ENCODE data around the gene KDM4C.

The KDM4C gene

DNA sequence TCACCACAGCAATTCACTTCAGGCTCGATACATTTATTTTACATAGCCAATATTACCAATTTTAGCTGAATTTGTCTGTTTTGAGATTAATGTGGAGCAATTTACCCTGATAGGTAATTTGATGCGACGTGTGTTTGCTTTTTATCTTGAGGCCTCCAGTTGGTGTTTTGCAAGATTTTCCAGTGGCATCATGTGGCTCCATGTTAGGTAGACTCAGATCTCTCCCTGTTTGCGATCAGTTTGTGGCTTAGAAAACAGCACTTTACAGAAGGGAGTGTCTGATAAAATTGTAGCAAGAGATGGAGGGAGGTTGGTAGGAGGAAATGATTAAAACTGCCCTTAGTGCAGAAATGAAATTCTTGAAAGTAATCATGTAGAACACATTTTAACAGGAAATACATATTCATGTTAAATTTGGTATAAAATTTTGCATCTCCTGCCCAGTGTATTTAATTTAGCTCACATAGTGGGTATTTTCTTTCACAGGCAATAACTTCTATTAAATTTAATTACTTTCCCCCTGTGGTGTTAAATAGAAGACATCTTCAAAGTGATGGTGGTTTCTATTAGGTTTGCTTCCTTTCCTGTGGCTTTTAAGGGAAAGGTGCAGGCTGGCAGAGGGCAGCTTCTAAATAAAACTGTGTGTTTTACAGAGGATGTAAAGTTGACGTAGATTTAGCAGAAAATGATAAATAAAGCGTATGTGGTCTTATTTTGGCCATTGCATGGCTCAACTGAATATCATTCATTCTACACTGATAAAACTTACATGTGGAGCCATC, 135.8 kb downstream of the KDM4C start:
- no peak overlapping the region for H3K9ac ChIP-seq
- H3K4me3 ChIP-seq (IDR thresholded peaks at IDR 0.05; ENCODE audit: insufficient read depth, low read depth, low read length): no peak overlapping the region
- H3K27me3 ChIP-seq (ENCODE audit: insufficient read depth, low read depth): no peaks in the 10 kb centered on the region
- TF ChIP-seq, protein P1, sequence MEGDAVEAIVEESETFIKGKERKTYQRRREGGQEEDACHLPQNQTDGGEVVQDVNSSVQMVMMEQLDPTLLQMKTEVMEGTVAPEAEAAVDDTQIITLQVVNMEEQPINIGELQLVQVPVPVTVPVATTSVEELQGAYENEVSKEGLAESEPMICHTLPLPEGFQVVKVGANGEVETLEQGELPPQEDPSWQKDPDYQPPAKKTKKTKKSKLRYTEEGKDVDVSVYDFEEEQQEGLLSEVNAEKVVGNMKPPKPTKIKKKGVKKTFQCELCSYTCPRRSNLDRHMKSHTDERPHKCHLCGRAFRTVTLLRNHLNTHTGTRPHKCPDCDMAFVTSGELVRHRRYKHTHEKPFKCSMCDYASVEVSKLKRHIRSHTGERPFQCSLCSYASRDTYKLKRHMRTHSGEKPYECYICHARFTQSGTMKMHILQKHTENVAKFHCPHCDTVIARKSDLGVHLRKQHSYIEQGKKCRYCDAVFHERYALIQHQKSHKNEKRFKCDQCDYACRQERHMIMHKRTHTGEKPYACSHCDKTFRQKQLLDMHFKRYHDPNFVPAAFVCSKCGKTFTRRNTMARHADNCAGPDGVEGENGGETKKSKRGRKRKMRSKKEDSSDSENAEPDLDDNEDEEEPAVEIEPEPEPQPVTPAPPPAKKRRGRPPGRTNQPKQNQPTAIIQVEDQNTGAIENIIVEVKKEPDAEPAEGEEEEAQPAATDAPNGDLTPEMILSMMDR (conservative IDR thresholded peaks at IDR 0.05; ENCODE audit: low read depth, low read length): no peak
- H3K27ac ChIP-seq: no peak overlapping the region
- H3K4me2 ChIP-seq: no peak overlapping the region
- H3K36me3 ChIP-seq (ENCODE audit: insufficient read depth): no peaks in the 10 kb centered on the region
- peaks cover 7% of the 10 kb centered on the region for H3K4me1 ChIP-seq (ENCODE audit: low read depth, poor library complexity, severe bottlenecking)
- no peaks in the 10 kb centered on the region for H3K79me2 ChIP-seq (ENCODE audit: insufficient read depth, low read depth)
- H4K20me1 ChIP-seq (ENCODE audit: insufficient read depth): no peaks in the 10 kb centered on the region
- H2AFZ ChIP-seq (ENCODE audit: low read depth): no peak overlapping the region

- Histone ChIP-seq H3K9ac (no peak overlapping the region), H3K27ac (no peak overlapping the region), H3K79me2 (ENCODE audit: insufficient read depth, low read depth) (no peaks in the 10 kb centered on the region), H3K4me3 (IDR thresholded peaks at IDR 0.05; ENCODE audit: insufficient read depth, low read depth, low read length) (no peak overlapping the region), H4K20me1 (ENCODE audit: insufficient read depth) (no peaks in the 10 kb centered on the region), H3K4me2 (no peak overlapping the region), H3K27me3 (ENCODE audit: insufficient read depth, low read depth) (no peaks in the 10 kb centered on the region), H3K4me1 (ENCODE audit: low read depth, poor library complexity, severe bottlenecking) (peaks cover 7% of the 10 kb centered on the region), H3K36me3 (ENCODE audit: insufficient read depth) (no peaks in the 10 kb centered on the region), H2AFZ (ENCODE audit: low read depth) (no peak overlapping the region)
- TF ChIP-seq, protein P1 (conservative IDR thresholded peaks at IDR 0.05; ENCODE audit: low read depth, low read length): no peak
Observed at GRCh38 chr9:6894135-6894534, 136.4 kb downstream of the KDM4C start.

- H3K4me3 ChIP-seq (IDR thresholded peaks at IDR 0.05; ENCODE audit: insufficient read depth, low read depth, low read length): no peak overlapping the region
- TF ChIP-seq, protein P1 (conservative IDR thresholded peaks at IDR 0.05; ENCODE audit: low read depth, low read length): no peak
- H3K4me1 ChIP-seq (ENCODE audit: low read depth, poor library complexity, severe bottlenecking): peaks cover 7% of the 10 kb centered on the region
- H3K27me3 ChIP-seq (ENCODE audit: insufficient read depth, low read depth): no peaks in the 10 kb centered on the region
- H3K27ac ChIP-seq: no peak overlapping the region
- no peak overlapping the region for H2AFZ ChIP-seq (ENCODE audit: low read depth)
- H3K4me2 ChIP-seq: no peak overlapping the region
- no peaks in the 10 kb centered on the region for H3K79me2 ChIP-seq (ENCODE audit: insufficient read depth, low read depth)
- no peak overlapping the region for H3K9ac ChIP-seq
- H4K20me1 ChIP-seq (ENCODE audit: insufficient read depth): no peaks in the 10 kb centered on the region
- H3K36me3 ChIP-seq (ENCODE audit: insufficient read depth): no peaks in the 10 kb centered on the region
Observed at GRCh38 chr9:6895754-6896153, 138.0 kb downstream of the KDM4C start.

GRCh38 chr9:6896562-6896961, 138.8 kb downstream of the KDM4C start:
- H3K27me3 ChIP-seq (ENCODE audit: insufficient read depth, low read depth): no peaks in the 10 kb centered on the region
- H2AFZ ChIP-seq (ENCODE audit: low read depth): no peak overlapping the region
- peaks cover 7% of the 10 kb centered on the region for H3K4me1 ChIP-seq (ENCODE audit: low read depth, poor library complexity, severe bottlenecking)
- H4K20me1 ChIP-seq (ENCODE audit: insufficient read depth): no peaks in the 10 kb centered on the region
- no peaks in the 10 kb centered on the region for H3K79me2 ChIP-seq (ENCODE audit: insufficient read depth, low read depth)
- no peak overlapping the region for H3K27ac ChIP-seq
- no peak overlapping the region for H3K4me3 ChIP-seq (IDR thresholded peaks at IDR 0.05; ENCODE audit: insufficient read depth, low read depth, low read length)
- H3K4me2 ChIP-seq: no peak overlapping the region
- no peak overlapping the region for H3K9ac ChIP-seq
- no peaks in the 10 kb centered on the region for H3K36me3 ChIP-seq (ENCODE audit: insufficient read depth)
- TF ChIP-seq, protein P1 (conservative IDR thresholded peaks at IDR 0.05; ENCODE audit: low read depth, low read length): no peak

All from KMS-11 (cell line).